Activated T-cell treated with anti-CD3 and anti-CD28 coated beads, Interleukin-2, amount 50 U/mL, for 72 hours (primary cell): ENCODE results near the gene RNF168. TPM values are rescaled to one million over a fixed set of nuclear protein-coding genes. Genes with fewer than 3 reads are reported as not detected.
"Not testable (repeated sequence)": the region's sequence is repeated elsewhere in the genome, so short reads cannot be mapped to it uniquely, and the experiment has no call there.

Experiments used
- ATAC-seq, 2 donors: fragments of 150-1000 bp; cut with Tn5 transposase; replicated peaks in 1 of 2; 2 replicates each; pipeline ENCODE4 v1.10.0; 2021; ENCODE audit warnings: moderate library complexity in 2 of 2, mild to moderate bottlenecking in 1 of 2
- DNase-seq, 2 donors: peaks; one replicate each; pipeline ENCODE4 v3.0.0; 2021 to 2022; ENCODE audit warnings: mixed read lengths in 1 of 2
- H3K27ac Mint-ChIP-seq: one replicate; pipeline ENCODE4 v1.8.0; 2022; ENCODE audit warnings: mild to moderate bottlenecking, moderate library complexity, mixed read lengths
- H3K27me3 Mint-ChIP-seq: one replicate; pipeline ENCODE4 v1.8.0; 2022; ENCODE audit warnings: low read depth, mixed read lengths
- H3K36me3 Mint-ChIP-seq, 2 donors: one replicate each; pipeline ENCODE4 v1.8.0; 2022; ENCODE audit warnings: mixed read lengths in 2 of 2, mild to moderate bottlenecking in 1 of 2; ENCODE audit not compliant: insufficient read depth in 2 of 2
- H3K4me1 Mint-ChIP-seq: one replicate; pipeline ENCODE4 v1.8.0; 2022; ENCODE audit warnings: low read depth, mixed read lengths
- H3K4me3 Mint-ChIP-seq, 2 donors: one replicate each; pipeline ENCODE4 v1.8.0; 2022; ENCODE audit warnings: mild to moderate bottlenecking in 2 of 2, mixed read lengths in 2 of 2, moderate library complexity in 2 of 2
- H3K9me3 Mint-ChIP-seq, 2 donors: one replicate each; pipeline ENCODE4 v1.8.0; 2022; ENCODE audit warnings: mixed read lengths in 2 of 2
- total RNA-seq, 2 donors: library from RNA; stranded (reverse); gene quantifications; one replicate each; pipeline ENCODE4 v1.2.3, GENCODE V29; 2022

The RNF168 gene
- total RNA-seq, 2 donors from 2014 or later: 32.0 to 37.7 TPM

- Mint-ChIP-seq H3K27me3 (no peaks in the 10 kb centered on the region), H3K27ac (no peak overlapping the region), H3K36me3 (peaks cover 9 to 13% of the 10 kb centered on the region in 2 donors), H3K9me3 (peaks cover 7 to 11% of the 10 kb centered on the region in 2 donors), H3K4me3 (no peak overlapping the region), H3K4me1 (peaks cover 16% of the 10 kb centered on the region)
- ATAC-seq: no peak
- DNase-seq: no peak
Measured at GRCh38 chr3:196525141-196525540, 21.6 kb upstream of the RNF168 start.

GRCh38 chr3:196524527-196524926 lies 21.0 kb upstream of the RNF168 start:
- no peak overlapping the region for H3K27ac Mint-ChIP-seq
- H3K4me3 Mint-ChIP-seq: no peak overlapping the region
- H3K27me3 Mint-ChIP-seq: no peaks in the 10 kb centered on the region
- peaks cover 7 to 13% of the 10 kb centered on the region in 2 donors for H3K9me3 Mint-ChIP-seq
- ATAC-seq (no peak), DNase-seq (no peak)
- H3K4me1 Mint-ChIP-seq: peaks cover 16% of the 10 kb centered on the region
- peaks cover 12 to 19% of the 10 kb centered on the region in 2 donors for H3K36me3 Mint-ChIP-seq

GRCh38 chr3:196523841-196524240 lies 20.3 kb upstream of the RNF168 start:
- Mint-ChIP-seq H3K9me3 (peaks cover 7 to 19% of the 10 kb centered on the region in 2 donors), H3K36me3 (peaks cover 16 to 25% of the 10 kb centered on the region in 2 donors), H3K27ac (no peak overlapping the region), H3K4me3 (no peak overlapping the region), H3K4me1 (peaks cover 12% of the 10 kb centered on the region), H3K27me3 (no peaks in the 10 kb centered on the region)
- DNase-seq (no peak), ATAC-seq (no peak)

GRCh38 chr3:196521291-196521690 lies 17.7 kb upstream of the RNF168 start:
- not testable (repeated sequence) for H3K27me3 Mint-ChIP-seq, H3K27ac Mint-ChIP-seq, H3K4me1 Mint-ChIP-seq, DNase-seq, H3K4me3 Mint-ChIP-seq, ATAC-seq
- H3K36me3 Mint-ChIP-seq: peaks cover 16 to 33% of the 10 kb centered on the region in 2 donors
- peaks cover 7 to 19% of the 10 kb centered on the region in 2 donors for H3K9me3 Mint-ChIP-seq

GRCh38 chr3:196519718-196520082 lies 16.1 kb upstream of the RNF168 start:
- no peak overlapping the region for H3K27ac Mint-ChIP-seq
- ATAC-seq (no peak), DNase-seq (peak in 1 of 2 donors; percentile 37)
- H3K4me1 Mint-ChIP-seq: no peaks in the 10 kb centered on the region
- peaks cover 16 to 35% of the 10 kb centered on the region in 2 donors for H3K36me3 Mint-ChIP-seq
- H3K4me3 Mint-ChIP-seq: no peak overlapping the region
- H3K9me3 Mint-ChIP-seq: peaks cover 9 to 19% of the 10 kb centered on the region in 2 donors
- H3K27me3 Mint-ChIP-seq: no peaks in the 10 kb centered on the region

- H3K4me3 Mint-ChIP-seq: no peak overlapping the region
- DNase-seq: peak; percentile 73 to 75
- H3K9me3 Mint-ChIP-seq: peaks cover 9 to 19% of the 10 kb centered on the region in 2 donors
- peaks cover 3% of the 10 kb centered on the region for H3K27me3 Mint-ChIP-seq
- no peak overlapping the region for H3K27ac Mint-ChIP-seq
- ATAC-seq: peak; percentile 73 to 82
- H3K4me1 Mint-ChIP-seq: no peaks in the 10 kb centered on the region
- peaks cover 16 to 35% of the 10 kb centered on the region in 2 donors for H3K36me3 Mint-ChIP-seq
Measured at GRCh38 chr3:196518966-196519717, 15.6 kb upstream of the RNF168 start.

- no peak overlapping the region for H3K4me3 Mint-ChIP-seq
- DNase-seq (no peak), ATAC-seq (no peak)
- peaks cover 9 to 19% of the 10 kb centered on the region in 2 donors for H3K9me3 Mint-ChIP-seq
- H3K27ac Mint-ChIP-seq: no peak overlapping the region
- H3K27me3 Mint-ChIP-seq: peaks cover 7% of the 10 kb centered on the region
- no peaks in the 10 kb centered on the region for H3K4me1 Mint-ChIP-seq
- peaks cover 16 to 38% of the 10 kb centered on the region in 2 donors for H3K36me3 Mint-ChIP-seq
Measured at GRCh38 chr3:196517919-196518318, 14.4 kb upstream of the RNF168 start.

- Mint-ChIP-seq H3K36me3 (peaks cover 16 to 38% of the 10 kb centered on the region in 2 donors), H3K4me1 (no peaks in the 10 kb centered on the region), H3K27ac (no peak overlapping the region), H3K9me3 (peaks cover 9 to 19% of the 10 kb centered on the region in 2 donors), H3K4me3 (no peak overlapping the region), H3K27me3 (peaks cover 7% of the 10 kb centered on the region)
- DNase-seq (no peak), ATAC-seq (no peak)
Measured at GRCh38 chr3:196517162-196517800, 13.7 kb upstream of the RNF168 start.

- no peaks in the 10 kb centered on the region for H3K4me1 Mint-ChIP-seq
- H3K27ac Mint-ChIP-seq: no peak within 1 kb of the TSS
- DNase-seq (no peak), ATAC-seq (no peak)
- peaks cover 6 to 25% of the 10 kb centered on the region in 2 donors for H3K36me3 Mint-ChIP-seq
- peaks cover 7% of the 10 kb centered on the region for H3K27me3 Mint-ChIP-seq
- peaks cover 2 to 7% of the 10 kb centered on the region in 2 donors for H3K9me3 Mint-ChIP-seq
- H3K4me3 Mint-ChIP-seq: no peak within 1 kb of the TSS
Measured at GRCh38 chr3:196514913-196515621, 11.5 kb upstream of the RNF168 start, which contains the start of gene SMCO1. Gene SMCO1, minus strand, starts transcription at chr3:196515346. Its CDS starts 137 bp downstream, at chr3:196515209.

GRCh38 chr3:196514350-196514716 lies 10.8 kb upstream of the RNF168 start:
- Mint-ChIP-seq H3K36me3 (peaks cover 4 to 17% of the 10 kb centered on the region in 2 donors), H3K4me3 (no peak overlapping the region), H3K27ac (no peak overlapping the region), H3K4me1 (no peaks in the 10 kb centered on the region), H3K9me3 (peaks cover 2 to 3% of the 10 kb centered on the region in 2 donors), H3K27me3 (peaks cover 7% of the 10 kb centered on the region)
- ATAC-seq: no peak
- DNase-seq: no peak

GRCh38 chr3:196513697-196514349 lies 10.3 kb upstream of the RNF168 start:
- DNase-seq (no peak), ATAC-seq (no peak)
- peaks cover 7% of the 10 kb centered on the region for H3K27me3 Mint-ChIP-seq
- H3K4me3 Mint-ChIP-seq: no peak overlapping the region
- H3K4me1 Mint-ChIP-seq: no peaks in the 10 kb centered on the region
- H3K27ac Mint-ChIP-seq: no peak overlapping the region
- peaks cover 0 to 13% of the 10 kb centered on the region in 2 donors for H3K36me3 Mint-ChIP-seq
- H3K9me3 Mint-ChIP-seq: peaks cover 0 to 2% of the 10 kb centered on the region in 2 donors

GRCh38 chr3:196511646-196512425 lies 8.3 kb upstream of the RNF168 start:
- H3K4me1 Mint-ChIP-seq, H3K36me3 Mint-ChIP-seq, H3K27me3 Mint-ChIP-seq, H3K27ac Mint-ChIP-seq, ATAC-seq, H3K9me3 Mint-ChIP-seq, H3K4me3 Mint-ChIP-seq, DNase-seq: not testable (repeated sequence)
